GM12865 (cell line): Measurements from ENCODE around the gene PTTG1.

Source experiments
- DNase-seq: peaks from one replicate; pipeline ENCODE4 v3.0.0; 2010; ENCODE audit warnings: low read depth
- H3K4me3 ChIP-seq: 2 replicates; pipeline ENCODE4 v1.5.1; 2011; ENCODE audit warnings: mild to moderate bottlenecking, low read depth, low read length, control low read depth
- CTCF ChIP-seq: IDR thresholded peaks from 2 replicates; pipeline ENCODE4 v1.5.1; 2011; ENCODE audit warnings: low read length, control low read depth, low read depth, inconsistent platforms; ENCODE audit not compliant: insufficient read depth; ENCODE audit errors: missing control alignments

PTTG1 gene

GRCh38 chr5:160471761-160472160 lies 50.1 kb downstream of the PTTG1 start:
- DNase-seq, result no peak
- TF ChIP-seq CTCF, result no peak
- peak overlapping the region; percentile 97 for H3K4me3 ChIP-seq

- H3K4me3 ChIP-seq, result no peak overlapping the region
- DNase-seq, result no peak
- no peak for TF ChIP-seq CTCF
These were observed 50.8 kb downstream of the PTTG1 start for GRCh38 chr5:160472482-160472881.

GRCh38 chr5:160473681-160474080 lies 52.0 kb downstream of the PTTG1 start:
- DNase-seq, result no peak
- no peak overlapping the region for H3K4me3 ChIP-seq
- TF ChIP-seq CTCF, result no peak

GRCh38 chr5:160474084-160474483 lies 52.4 kb downstream of the PTTG1 start:
- no peak for TF ChIP-seq CTCF
- no peak for DNase-seq
- H3K4me3 ChIP-seq, result no peak overlapping the region

- H3K4me3 ChIP-seq, result no peak overlapping the region
- TF ChIP-seq CTCF, result no peak
- DNase-seq, result no peak
These were observed 54.3 kb downstream of the PTTG1 start for GRCh38 chr5:160475864-160476438.

- no peak for DNase-seq
- TF ChIP-seq CTCF, result no peak
- H3K4me3 ChIP-seq, result no peak overlapping the region
These were observed 55.8 kb downstream of the PTTG1 start for GRCh38 chr5:160477266-160477970.

- H3K4me3 ChIP-seq, result no peak overlapping the region
- TF ChIP-seq CTCF, result no peak
- DNase-seq, result no peak
These were observed 56.5 kb downstream of the PTTG1 start for GRCh38 chr5:160478163-160478562.
